Neural cell (in vitro differentiated cells): ENCODE data around the gene GLI3.

Source experiments
- EZH2 ChIP-seq: fragments of 200-600, 300-800 bp; shearing (Covaris generic), sonication (generic); IDR thresholded peaks from 2 replicates; pipeline ENCODE4 v1.6.1; 2014; ENCODE audit warnings: antibody characterized with exemption, low read length, borderline replicate concordance, mild to moderate bottlenecking; ENCODE audit not compliant: insufficient read depth, poor library complexity, severe bottlenecking
- RAD21 ChIP-seq: fragments of 450-650 bp; conservative IDR thresholded peaks from 2 replicates; pipeline ENCODE4 v1.6.1; 2014; ENCODE audit warnings: antibody characterized with exemption, mild to moderate bottlenecking, moderate library complexity
- TF ChIP-seq, protein P1 (sequence below): fragments of 450-650 bp; IDR thresholded peaks from 2 replicates; pipeline ENCODE4 v1.5.1; 2014; ENCODE audit warnings: antibody characterized with exemption, mild to moderate bottlenecking, moderate library complexity; ENCODE audit not compliant: poor library complexity, severe bottlenecking

DNA sequence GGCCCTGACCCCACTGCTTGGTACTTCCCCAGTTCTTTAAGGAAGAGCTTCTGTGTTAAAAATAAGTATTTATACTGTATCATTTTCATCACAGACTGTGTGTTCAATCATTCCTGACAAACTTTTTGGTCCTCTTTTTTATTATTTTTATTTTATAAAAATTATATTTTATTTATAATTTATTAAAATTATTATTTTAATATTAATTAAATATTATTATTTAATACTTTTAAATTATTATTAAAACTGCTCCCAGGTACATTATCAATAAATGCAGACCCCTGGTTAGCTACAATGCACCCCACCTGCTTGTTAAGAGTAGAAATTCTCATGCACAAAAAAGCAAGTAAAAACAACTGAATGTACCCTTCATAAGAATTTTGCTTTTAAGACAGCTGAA, 172.0 kb downstream of the GLI3 start:
- no peak for TF ChIP-seq EZH2
- TF ChIP-seq, protein P1, sequence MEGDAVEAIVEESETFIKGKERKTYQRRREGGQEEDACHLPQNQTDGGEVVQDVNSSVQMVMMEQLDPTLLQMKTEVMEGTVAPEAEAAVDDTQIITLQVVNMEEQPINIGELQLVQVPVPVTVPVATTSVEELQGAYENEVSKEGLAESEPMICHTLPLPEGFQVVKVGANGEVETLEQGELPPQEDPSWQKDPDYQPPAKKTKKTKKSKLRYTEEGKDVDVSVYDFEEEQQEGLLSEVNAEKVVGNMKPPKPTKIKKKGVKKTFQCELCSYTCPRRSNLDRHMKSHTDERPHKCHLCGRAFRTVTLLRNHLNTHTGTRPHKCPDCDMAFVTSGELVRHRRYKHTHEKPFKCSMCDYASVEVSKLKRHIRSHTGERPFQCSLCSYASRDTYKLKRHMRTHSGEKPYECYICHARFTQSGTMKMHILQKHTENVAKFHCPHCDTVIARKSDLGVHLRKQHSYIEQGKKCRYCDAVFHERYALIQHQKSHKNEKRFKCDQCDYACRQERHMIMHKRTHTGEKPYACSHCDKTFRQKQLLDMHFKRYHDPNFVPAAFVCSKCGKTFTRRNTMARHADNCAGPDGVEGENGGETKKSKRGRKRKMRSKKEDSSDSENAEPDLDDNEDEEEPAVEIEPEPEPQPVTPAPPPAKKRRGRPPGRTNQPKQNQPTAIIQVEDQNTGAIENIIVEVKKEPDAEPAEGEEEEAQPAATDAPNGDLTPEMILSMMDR, result no peak
- TF ChIP-seq RAD21, result no peak
